ENCODE results near the gene CNTLN. TPM values are rescaled to one million over a fixed set of nuclear protein-coding genes. Genes with fewer than 3 reads are reported as not detected.

The CNTLN gene
- total RNA-seq, 1 donor from 2014 or later, result 10.1 TPM

DNA sequence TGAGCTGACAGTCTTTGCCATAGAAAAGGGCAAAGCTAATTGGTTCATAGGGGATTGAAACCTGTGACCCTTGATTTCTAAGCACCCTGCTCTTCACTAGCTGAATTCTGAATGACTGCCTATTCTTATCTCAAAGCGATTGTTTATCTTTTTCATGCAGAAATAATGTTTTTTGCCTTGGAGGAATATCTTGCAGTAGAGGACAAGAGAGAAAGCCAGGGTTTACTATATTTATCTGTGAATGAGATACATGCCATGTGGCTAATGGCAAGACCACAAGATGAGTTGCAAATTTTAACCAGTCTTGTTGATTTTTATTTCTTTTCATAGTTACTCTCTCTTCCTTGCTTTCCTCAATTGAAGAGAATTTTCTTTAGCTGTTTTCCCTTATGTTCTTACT is 185.0 kb downstream of the CNTLN start:
- no peak for DNase-seq (ENCODE audit: low spot score)
- no peaks in the 10 kb centered on the region for H3K4me1 Mint-ChIP-seq
- H3K4me3 Mint-ChIP-seq, result no peak overlapping the region
- Histone ChIP-seq H3K9ac (no peak overlapping the region), H3F3A (ENCODE audit: low read depth) (no peaks in the 10 kb centered on the region), H3K36me3 (no peaks in the 10 kb centered on the region), H3K27me3 (no peaks in the 10 kb centered on the region), H3K4me2 (no peak overlapping the region), H3K4me1 (no peaks in the 10 kb centered on the region), H3K9me3 (ENCODE audit: low read depth) (no peaks in the 10 kb centered on the region), H2AFZ (replicated peaks) (no peak overlapping the region), H4K20me1 (ENCODE audit: low read depth) (no peaks in the 10 kb centered on the region), H3K4me3 (no peak overlapping the region), H3K27ac (no peak overlapping the region), H3K79me2 (ENCODE audit: low read depth) (no peaks in the 10 kb centered on the region)
- no peaks in the 10 kb centered on the region for H3K9me3 Mint-ChIP-seq
- no peak overlapping the region for H3K27ac Mint-ChIP-seq
- peaks cover 4% of the 10 kb centered on the region for H3K36me3 Mint-ChIP-seq
- TF ChIP-seq EZH2phosphoT487 (IDR thresholded peaks at IDR 0.05), result no peak
- TF ChIP-seq, protein P1, sequence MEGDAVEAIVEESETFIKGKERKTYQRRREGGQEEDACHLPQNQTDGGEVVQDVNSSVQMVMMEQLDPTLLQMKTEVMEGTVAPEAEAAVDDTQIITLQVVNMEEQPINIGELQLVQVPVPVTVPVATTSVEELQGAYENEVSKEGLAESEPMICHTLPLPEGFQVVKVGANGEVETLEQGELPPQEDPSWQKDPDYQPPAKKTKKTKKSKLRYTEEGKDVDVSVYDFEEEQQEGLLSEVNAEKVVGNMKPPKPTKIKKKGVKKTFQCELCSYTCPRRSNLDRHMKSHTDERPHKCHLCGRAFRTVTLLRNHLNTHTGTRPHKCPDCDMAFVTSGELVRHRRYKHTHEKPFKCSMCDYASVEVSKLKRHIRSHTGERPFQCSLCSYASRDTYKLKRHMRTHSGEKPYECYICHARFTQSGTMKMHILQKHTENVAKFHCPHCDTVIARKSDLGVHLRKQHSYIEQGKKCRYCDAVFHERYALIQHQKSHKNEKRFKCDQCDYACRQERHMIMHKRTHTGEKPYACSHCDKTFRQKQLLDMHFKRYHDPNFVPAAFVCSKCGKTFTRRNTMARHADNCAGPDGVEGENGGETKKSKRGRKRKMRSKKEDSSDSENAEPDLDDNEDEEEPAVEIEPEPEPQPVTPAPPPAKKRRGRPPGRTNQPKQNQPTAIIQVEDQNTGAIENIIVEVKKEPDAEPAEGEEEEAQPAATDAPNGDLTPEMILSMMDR (IDR thresholded peaks at IDR 0.05), result no peak
- no peak for TF ChIP-seq EZH2 (IDR thresholded peaks at IDR 0.05)
- no peaks in the 10 kb centered on the region for H3K27me3 Mint-ChIP-seq (ENCODE audit: insufficient read depth, low read depth)

DNA sequence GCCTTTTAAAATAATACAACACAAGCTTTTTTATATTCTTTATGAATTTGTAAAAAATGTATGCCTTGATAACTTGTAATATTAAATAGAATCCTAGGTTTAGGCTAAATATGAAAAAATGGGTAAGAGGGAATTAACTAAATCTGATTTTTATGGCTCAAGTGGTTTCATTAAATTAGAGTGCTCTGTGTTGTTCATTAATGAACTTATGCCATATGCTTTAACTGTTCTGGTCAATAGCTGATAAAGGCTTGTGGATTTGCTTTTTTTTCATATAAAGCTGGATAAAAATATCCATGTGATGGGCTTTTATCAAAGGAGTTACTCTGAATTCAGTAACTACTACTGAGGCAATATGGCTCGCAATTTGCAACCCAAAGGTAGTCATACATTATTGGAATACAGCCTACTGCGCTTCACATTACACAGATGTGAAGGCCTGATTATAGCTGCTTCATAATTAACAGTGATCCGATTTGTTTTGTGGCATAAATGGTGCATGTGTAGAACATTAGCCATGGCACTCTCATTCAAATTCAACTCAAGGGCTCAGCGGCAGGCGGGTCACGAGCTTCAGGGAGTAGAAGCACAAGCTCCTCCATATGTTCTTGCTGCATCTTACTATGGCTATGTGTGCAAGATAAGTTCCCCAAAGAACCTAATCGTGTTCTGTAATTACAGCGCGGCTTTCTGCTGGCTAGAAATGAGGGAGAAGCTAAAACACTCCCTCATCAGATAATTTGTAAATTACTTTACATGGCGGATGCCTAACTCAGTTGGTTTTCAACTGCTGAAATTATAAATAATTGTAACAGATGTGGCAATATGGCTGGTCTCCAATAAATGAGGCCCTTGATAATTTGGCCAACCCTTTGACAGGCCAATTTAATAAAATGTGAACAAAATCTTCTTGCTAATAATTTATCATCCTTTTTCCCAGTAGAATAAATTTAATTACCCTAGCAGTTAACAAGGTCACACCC is 188.3 kb downstream of the CNTLN start:
- no peak overlapping the region for H3K4me2 ChIP-seq
- no peaks in the 10 kb centered on the region for H4K20me1 ChIP-seq (ENCODE audit: low read depth)
- H2AFZ ChIP-seq (replicated peaks), result no peak overlapping the region
- Mint-ChIP-seq H3K9me3 (no peaks in the 10 kb centered on the region), H3K27ac (no peak overlapping the region), H3K36me3 (no peaks in the 10 kb centered on the region), H3K27me3 (ENCODE audit: insufficient read depth, low read depth) (peaks cover 2% of the 10 kb centered on the region), H3K4me3 (no peak overlapping the region), H3K4me1 (no peaks in the 10 kb centered on the region)
- no peak overlapping the region for H3K27ac ChIP-seq
- H3K4me1 ChIP-seq, result no peaks in the 10 kb centered on the region
- H3K36me3 ChIP-seq, result no peaks in the 10 kb centered on the region
- no peaks in the 10 kb centered on the region for H3K79me2 ChIP-seq (ENCODE audit: low read depth)
- H3K4me3 ChIP-seq, result no peak overlapping the region
- no peaks in the 10 kb centered on the region for H3K27me3 ChIP-seq
- no peak for TF ChIP-seq EZH2phosphoT487 (IDR thresholded peaks at IDR 0.05)
- no peak for TF ChIP-seq EZH2 (IDR thresholded peaks at IDR 0.05)
- TF ChIP-seq, protein P1 (IDR thresholded peaks at IDR 0.05), result no peak
- no peaks in the 10 kb centered on the region for H3K9me3 ChIP-seq (ENCODE audit: low read depth)
- no peak for DNase-seq (ENCODE audit: low spot score)
- no peaks in the 10 kb centered on the region for H3F3A ChIP-seq (ENCODE audit: low read depth)
- no peak overlapping the region for H3K9ac ChIP-seq

DNA sequence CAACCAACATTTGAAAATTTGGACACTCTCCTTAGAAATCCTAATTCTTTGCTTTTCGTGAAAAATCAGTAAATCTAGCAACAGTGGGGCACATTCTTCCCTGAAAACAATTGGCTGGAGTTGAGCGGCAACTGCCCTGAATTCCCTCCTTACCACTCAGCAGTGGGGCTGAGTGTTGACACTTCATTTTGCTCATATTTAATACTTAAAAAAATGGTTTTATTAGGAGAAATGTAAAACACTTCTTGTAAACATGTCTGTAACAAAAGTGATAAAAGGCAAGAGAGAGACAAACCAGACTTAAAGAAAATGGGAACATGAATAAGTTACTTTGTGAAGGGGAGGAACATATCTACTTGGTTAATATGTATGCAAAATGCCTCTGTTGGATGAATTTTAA is 193.5 kb downstream of the CNTLN start:
- no peaks in the 10 kb centered on the region for H3K79me2 ChIP-seq (ENCODE audit: low read depth)
- H4K20me1 ChIP-seq (ENCODE audit: low read depth), result no peaks in the 10 kb centered on the region
- Mint-ChIP-seq H3K27me3 (ENCODE audit: insufficient read depth, low read depth) (peaks cover 2% of the 10 kb centered on the region), H3K27ac (no peak overlapping the region), H3K36me3 (no peaks in the 10 kb centered on the region), H3K9me3 (no peaks in the 10 kb centered on the region), H3K4me3 (no peak overlapping the region), H3K4me1 (no peaks in the 10 kb centered on the region)
- no peaks in the 10 kb centered on the region for H3K9me3 ChIP-seq (ENCODE audit: low read depth)
- H3K4me3 ChIP-seq, result no peak overlapping the region
- H3K27me3 ChIP-seq, result no peaks in the 10 kb centered on the region
- H3K27ac ChIP-seq, result no peak overlapping the region
- no peak overlapping the region for H3K9ac ChIP-seq
- TF ChIP-seq EZH2 (IDR thresholded peaks at IDR 0.05) (no peak), EZH2phosphoT487 (IDR thresholded peaks at IDR 0.05) (no peak)
- TF ChIP-seq, protein P1 (IDR thresholded peaks at IDR 0.05), result no peak
- no peaks in the 10 kb centered on the region for H3F3A ChIP-seq (ENCODE audit: low read depth)
- no peaks in the 10 kb centered on the region for H3K36me3 ChIP-seq
- no peak for DNase-seq (ENCODE audit: low spot score)
- H3K4me2 ChIP-seq, result no peak overlapping the region
- no peak overlapping the region for H2AFZ ChIP-seq (replicated peaks)
- H3K4me1 ChIP-seq, result no peaks in the 10 kb centered on the region
